Uterus (tissue), 2 donors: ENCODE measurements around the gene SPINK1.

Experiments
- POLR2A ChIP-seq, 2 donors: fragments of 450-650 bp; IDR thresholded peaks; one replicate each; pipeline ENCODE4 v1.6.1; 2016; ENCODE audit warnings: antibody characterized with exemption in 2 of 2, mild to moderate bottlenecking in 1 of 2, moderate library complexity in 1 of 2
- TF ChIP-seq, protein P1 (sequence below), 4 experiments: fragments of 200-600 bp in 2 of 4; fragments of 450-650 bp in 2 of 4; sonication (generic) in 2 of 4; IDR thresholded peaks; one replicate each; pipeline ENCODE4 v1.5.1; 2016 to 2019; ENCODE audit warnings: antibody characterized with exemption in 4 of 4, mild to moderate bottlenecking in 2 of 4, moderate library complexity in 1 of 4

DNA sequence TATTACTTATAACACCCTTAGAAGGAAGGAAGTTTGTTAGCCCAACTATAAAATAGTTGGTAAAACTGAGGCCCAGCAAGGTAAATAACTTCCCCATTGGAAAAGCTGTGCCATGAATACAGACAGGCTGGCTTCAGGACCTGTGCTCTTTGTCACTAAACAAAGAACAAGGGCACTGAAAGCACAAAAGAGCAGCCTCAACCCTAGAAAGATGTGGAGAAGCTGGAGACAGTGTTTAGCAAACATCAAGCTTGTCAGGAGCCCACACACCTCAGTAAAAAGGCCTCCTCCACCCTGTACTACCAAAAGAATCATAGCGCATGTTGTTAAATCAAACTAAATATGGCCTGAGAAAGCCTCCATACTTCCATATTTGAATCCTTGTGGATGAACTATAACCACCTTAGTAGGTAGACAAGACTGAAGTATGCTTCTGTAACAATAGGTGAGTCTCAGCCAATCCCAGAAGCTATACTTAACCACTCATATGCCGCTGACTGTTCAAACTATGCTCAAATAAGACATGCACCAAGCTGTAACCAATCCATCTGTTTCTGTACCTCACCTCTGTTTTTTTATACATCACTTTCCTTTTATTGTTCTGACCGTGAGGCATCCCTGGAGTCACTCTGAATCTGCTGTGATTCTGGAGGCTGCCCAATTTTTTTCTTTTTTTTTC lies 28.6 kb upstream of the SPINK1 start:
- TF ChIP-seq, protein P1, sequence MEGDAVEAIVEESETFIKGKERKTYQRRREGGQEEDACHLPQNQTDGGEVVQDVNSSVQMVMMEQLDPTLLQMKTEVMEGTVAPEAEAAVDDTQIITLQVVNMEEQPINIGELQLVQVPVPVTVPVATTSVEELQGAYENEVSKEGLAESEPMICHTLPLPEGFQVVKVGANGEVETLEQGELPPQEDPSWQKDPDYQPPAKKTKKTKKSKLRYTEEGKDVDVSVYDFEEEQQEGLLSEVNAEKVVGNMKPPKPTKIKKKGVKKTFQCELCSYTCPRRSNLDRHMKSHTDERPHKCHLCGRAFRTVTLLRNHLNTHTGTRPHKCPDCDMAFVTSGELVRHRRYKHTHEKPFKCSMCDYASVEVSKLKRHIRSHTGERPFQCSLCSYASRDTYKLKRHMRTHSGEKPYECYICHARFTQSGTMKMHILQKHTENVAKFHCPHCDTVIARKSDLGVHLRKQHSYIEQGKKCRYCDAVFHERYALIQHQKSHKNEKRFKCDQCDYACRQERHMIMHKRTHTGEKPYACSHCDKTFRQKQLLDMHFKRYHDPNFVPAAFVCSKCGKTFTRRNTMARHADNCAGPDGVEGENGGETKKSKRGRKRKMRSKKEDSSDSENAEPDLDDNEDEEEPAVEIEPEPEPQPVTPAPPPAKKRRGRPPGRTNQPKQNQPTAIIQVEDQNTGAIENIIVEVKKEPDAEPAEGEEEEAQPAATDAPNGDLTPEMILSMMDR (IDR thresholded peaks at IDR 0.05), result no peak
- TF ChIP-seq POLR2A (IDR thresholded peaks at IDR 0.05), result no peak
